ENCODE results near the gene STUB1.

Gene STUB1

GRCh38 chr16:648781-649589, 31.2 kb upstream of the STUB1 start, which contains the start of gene WDR90:
TSS of gene WDR90 (plus strand) at chr16:649365. CDS start at chr16:649417, 52 bp downstream.
- H3K36me3 ChIP-seq (replicated peaks; ENCODE audit: insufficient read depth, low read length) = no peaks in the 10 kb centered on the region
- peak within 1 kb of the TSS; percentile 89 for H3K4me3 ChIP-seq (ENCODE audit: low read length)
- peak within 1 kb of the TSS; percentile 83 for H3K27ac ChIP-seq (ENCODE audit: low read length)
- peak; percentile 97 for DNase-seq
- H3K27me3 ChIP-seq (replicated peaks; ENCODE audit: insufficient read depth, low read length) = no peaks in the 10 kb centered on the region
- H3K9ac ChIP-seq (ENCODE audit: low read length) = peak within 1 kb of the TSS; percentile 97
- TF ChIP-seq EZH2 (optimal IDR thresholded peaks at IDR 0.05; ENCODE audit: low read depth, low read length) = no peak
- no peak for TF ChIP-seq EZH2phosphoT487 (IDR thresholded peaks at IDR 0.05; ENCODE audit: low read length)
- TF ChIP-seq CTCF (IDR thresholded peaks at IDR 0.05; ENCODE audit: low read length) = no peak
- no peaks in the 10 kb centered on the region for H4K20me1 ChIP-seq (ENCODE audit: insufficient read depth, low read length)
- H3F3A ChIP-seq (ENCODE audit: insufficient read depth, low read length) = peaks cover 22% of the 10 kb centered on the region
- no peaks in the 10 kb centered on the region for H3K9me3 ChIP-seq (replicated peaks; ENCODE audit: insufficient read depth, low read length)
- H3K4me2 ChIP-seq (ENCODE audit: low read depth, low read length) = peak within 1 kb of the TSS; percentile 99
- peaks cover 4% of the 10 kb centered on the region; the same call in 1 of the 2 replicates for H3K4me1 ChIP-seq (ENCODE audit: low read length)
- peaks cover 63% of the 10 kb centered on the region for H3K79me2 ChIP-seq (ENCODE audit: low read length)
- peak within 1 kb of the TSS; percentile 81 for H2AFZ ChIP-seq (ENCODE audit: low read length)
- no peaks in the 10 kb centered on the region for H3K9me2 ChIP-seq (replicated peaks; ENCODE audit: insufficient read depth, low read length)

DNA sequence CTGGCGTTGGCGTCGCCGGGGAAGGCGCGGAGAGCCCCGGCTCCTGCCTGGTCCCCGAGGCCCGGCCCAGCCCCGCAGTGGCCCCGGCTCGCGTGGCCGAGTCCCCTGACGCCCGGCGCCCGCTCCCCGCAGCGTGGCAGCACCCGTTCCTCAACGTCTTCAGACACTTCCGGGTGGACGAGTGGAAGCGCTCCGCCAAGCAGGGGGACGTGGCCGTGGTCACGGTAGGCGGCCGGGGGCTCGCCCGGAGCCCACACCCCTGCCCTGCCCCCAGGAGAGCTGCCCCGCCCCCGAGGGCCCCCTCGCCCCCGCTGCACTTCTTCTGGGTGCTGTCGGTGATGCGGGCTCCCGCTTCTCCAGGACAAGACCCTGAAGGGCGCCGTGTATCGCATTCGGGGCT, 30.6 kb upstream of the STUB1 start:
- H3K27ac ChIP-seq (ENCODE audit: low read length) = no peak overlapping the region; the same call in 1 of the 2 replicates
- no peaks in the 10 kb centered on the region for H3K9me3 ChIP-seq (replicated peaks; ENCODE audit: insufficient read depth, low read length)
- H2AFZ ChIP-seq (ENCODE audit: low read length) = peak overlapping the region; percentile 24; the same call in 1 of the 2 replicates
- H3F3A ChIP-seq (ENCODE audit: insufficient read depth, low read length) = peaks cover 22% of the 10 kb centered on the region
- H3K9ac ChIP-seq (ENCODE audit: low read length) = peak overlapping the region; percentile 97
- H3K36me3 ChIP-seq (replicated peaks; ENCODE audit: insufficient read depth, low read length) = no peaks in the 10 kb centered on the region
- peak overlapping the region; percentile 89 for H3K4me3 ChIP-seq (ENCODE audit: low read length)
- H3K27me3 ChIP-seq (replicated peaks; ENCODE audit: insufficient read depth, low read length) = no peaks in the 10 kb centered on the region
- peak overlapping the region; percentile 99 for H3K4me2 ChIP-seq (ENCODE audit: low read depth, low read length)
- no peak for TF ChIP-seq EZH2phosphoT487 (IDR thresholded peaks at IDR 0.05; ENCODE audit: low read length)
- no peak for TF ChIP-seq CTCF (IDR thresholded peaks at IDR 0.05; ENCODE audit: low read length)
- TF ChIP-seq EZH2 (optimal IDR thresholded peaks at IDR 0.05; ENCODE audit: low read depth, low read length) = no peak
- H3K79me2 ChIP-seq (ENCODE audit: low read length) = peaks cover 56% of the 10 kb centered on the region
- H3K9me2 ChIP-seq (replicated peaks; ENCODE audit: insufficient read depth, low read length) = no peaks in the 10 kb centered on the region
- DNase-seq = peak; percentile 32
- peaks cover 4% of the 10 kb centered on the region; the same call in 1 of the 2 replicates for H3K4me1 ChIP-seq (ENCODE audit: low read length)
- no peaks in the 10 kb centered on the region for H4K20me1 ChIP-seq (ENCODE audit: insufficient read depth, low read length)

DNA sequence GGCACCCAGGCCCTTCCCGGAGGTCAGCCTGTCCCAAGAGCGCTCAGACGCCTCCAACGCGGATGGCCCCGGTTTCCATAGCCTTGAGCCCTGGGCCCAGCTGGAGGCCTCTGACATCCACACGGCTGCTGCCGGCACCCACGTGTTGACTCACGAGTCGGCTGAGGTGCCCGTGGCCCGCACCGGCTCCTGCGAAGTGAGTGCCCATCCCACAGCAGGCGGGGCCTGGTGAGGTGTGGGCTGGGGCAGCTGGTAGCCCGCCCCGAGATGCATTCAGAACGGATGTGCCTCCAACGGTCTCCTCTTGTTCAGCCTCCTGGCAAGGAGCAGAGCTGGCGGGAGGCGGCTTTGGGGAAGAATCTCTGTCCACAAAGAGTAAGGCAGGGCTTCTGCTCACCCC, 28.4 kb upstream of the STUB1 start:
- H3F3A ChIP-seq (ENCODE audit: insufficient read depth, low read length) = peaks cover 20% of the 10 kb centered on the region
- H3K79me2 ChIP-seq (ENCODE audit: low read length) = peaks cover 36% of the 10 kb centered on the region
- DNase-seq = no peak
- H3K27ac ChIP-seq (ENCODE audit: low read length) = no peak overlapping the region
- no peaks in the 10 kb centered on the region for H3K9me2 ChIP-seq (replicated peaks; ENCODE audit: insufficient read depth, low read length)
- no peaks in the 10 kb centered on the region for H3K9me3 ChIP-seq (replicated peaks; ENCODE audit: insufficient read depth, low read length)
- no peak overlapping the region for H3K4me3 ChIP-seq (ENCODE audit: low read length)
- no peaks in the 10 kb centered on the region for H3K36me3 ChIP-seq (replicated peaks; ENCODE audit: insufficient read depth, low read length)
- TF ChIP-seq EZH2phosphoT487 (IDR thresholded peaks at IDR 0.05; ENCODE audit: low read length) (no peak), CTCF (IDR thresholded peaks at IDR 0.05; ENCODE audit: low read length) (no peak), EZH2 (optimal IDR thresholded peaks at IDR 0.05; ENCODE audit: low read depth, low read length) (no peak)
- no peak overlapping the region for H3K9ac ChIP-seq (ENCODE audit: low read length)
- H3K4me2 ChIP-seq (ENCODE audit: low read depth, low read length) = no peak overlapping the region
- H3K27me3 ChIP-seq (replicated peaks; ENCODE audit: insufficient read depth, low read length) = no peaks in the 10 kb centered on the region
- H3K4me1 ChIP-seq (ENCODE audit: low read length) = peaks cover 4% of the 10 kb centered on the region; the same call in 1 of the 2 replicates
- no peak overlapping the region for H2AFZ ChIP-seq (ENCODE audit: low read length)
- no peaks in the 10 kb centered on the region for H4K20me1 ChIP-seq (ENCODE audit: insufficient read depth, low read length)

All from MM.1S (cell line).